IMR-90 (cell line): ENCODE measurements around the gene HDDC3. TPM values are rescaled to one million over a fixed set of nuclear protein-coding genes. Genes with fewer than 3 reads are reported as not detected.

Experiments used
- ATAC-seq: fragments of 200-7000 bp; cut with Tn5 transposase; 2 replicates; pipeline ENCODE4 v1.9.1; 2020; ENCODE audit warnings: low read depth, mild to moderate bottlenecking, moderate library complexity
- BruUV-seq: library from RNA; stranded (reverse); fragments of 400-500 nt; replicated peaks from 2 replicates; lab custom pipeline; 2021; lab: Mats Ljungman, UMichigan
- CTCF ChIA-PET: fragments of 300-600 bp; formaldehyde crosslinking; extraction: SDS; loops from one replicate; lab custom pipeline; 2021; ENCODE audit warnings: antibody characterized with exemption; lab: Yijun Ruan, JAX
- POLR2A ChIA-PET: fragments of 300-600 bp; sonication (Branson Sonifier 250); formaldehyde crosslinking; loops from one replicate; lab custom pipeline; 2022; ENCODE audit warnings: antibody characterized with exemption; ENCODE audit not compliant: unreplicated experiment; lab: Charles Lee
- DNase-seq: peaks from one replicate; pipeline ENCODE4 v3.0.0; 2013
- H2AFZ ChIP-seq: replicated peaks from 2 replicates; pipeline ENCODE3; 2013; ENCODE audit warnings: low read length, mild to moderate bottlenecking; ENCODE audit not compliant: poor library complexity
- H2AK5ac ChIP-seq: 2 replicates; pipeline ENCODE4 v1.6.1; 2013; ENCODE audit warnings: low read depth, low read length, inconsistent platforms
- H2AK9ac ChIP-seq: replicated peaks from 2 replicates; pipeline ENCODE3; 2013; ENCODE audit warnings: mild to moderate bottlenecking, low read depth, low read length, moderate library complexity; ENCODE audit not compliant: poor library complexity
- H2BK120ac ChIP-seq: 2 replicates; pipeline ENCODE4 v1.6.1; 2013; ENCODE audit warnings: low read depth, low read length, inconsistent platforms
- H2BK15ac ChIP-seq: 3 replicates; pipeline ENCODE4 v1.6.1; 2013; ENCODE audit warnings: low read depth, low read length, inconsistent platforms
- H2BK20ac ChIP-seq: 2 replicates; pipeline ENCODE4 v1.6.1; 2013; ENCODE audit warnings: low read depth, mild to moderate bottlenecking, inconsistent platforms, low read length, moderate library complexity
- H2BK5ac ChIP-seq: 2 replicates; pipeline ENCODE4 v1.6.1; 2013; ENCODE audit warnings: mild to moderate bottlenecking, low read depth, low read length, inconsistent platforms; ENCODE audit not compliant: poor library complexity, severe bottlenecking
- H3K14ac ChIP-seq: replicated peaks from 2 replicates; pipeline ENCODE4 v1.6.1; 2013; ENCODE audit warnings: low read depth, low read length, inconsistent platforms
- H3K18ac ChIP-seq: 2 replicates; pipeline ENCODE4 v1.6.1; 2013; ENCODE audit warnings: low read depth, low read length, control low read depth
- H3K23ac ChIP-seq: 2 replicates; pipeline ENCODE4 v1.6.1; 2013; ENCODE audit warnings: low read depth, low read length, inconsistent platforms
- H3K27ac ChIP-seq: 2 replicates; pipeline ENCODE4 v1.5.1; 2013; ENCODE audit warnings: mild to moderate bottlenecking, control low read depth, low read length; ENCODE audit not compliant: insufficient read depth
- H3K27me3 ChIP-seq: 2 replicates; pipeline ENCODE4 v1.6.1; 2013; ENCODE audit warnings: low read length; ENCODE audit not compliant: control insufficient read depth, insufficient read depth
- H3K36me3 ChIP-seq: 2 replicates; pipeline ENCODE4 v1.6.1; 2013; ENCODE audit warnings: low read length, mixed read lengths; ENCODE audit not compliant: control insufficient read depth, insufficient read depth
- H3K4ac ChIP-seq: 2 replicates; pipeline ENCODE4 v1.6.1; 2013; ENCODE audit warnings: low read depth, low read length, inconsistent platforms
- H3K4me1 ChIP-seq: 2 replicates; pipeline ENCODE4 v1.6.1; 2013; ENCODE audit warnings: low read length, mixed read lengths; ENCODE audit not compliant: control insufficient read depth, insufficient read depth
- H3K4me2 ChIP-seq: 2 replicates; pipeline ENCODE4 v1.6.1; 2013; ENCODE audit warnings: low read depth, mild to moderate bottlenecking, control low read depth, low read length, moderate library complexity
- H3K4me3 ChIP-seq: 2 replicates; pipeline ENCODE4 v1.5.1; 2013; ENCODE audit warnings: low read depth, mild to moderate bottlenecking, control low read depth, low read length, moderate library complexity; ENCODE audit not compliant: insufficient read depth
- H3K56ac ChIP-seq: 2 replicates; pipeline ENCODE4 v1.6.1; 2013; ENCODE audit warnings: low read length, inconsistent platforms; ENCODE audit not compliant: insufficient read depth; ENCODE audit errors: extremely low read depth
- H3K79me1 ChIP-seq, 2 experiments: 2 replicates each; pipeline ENCODE4 v1.6.1; 2013; ENCODE audit warnings: low read length in 2 of 2, inconsistent platforms in 1 of 2, low read depth in 1 of 2
- H3K9ac ChIP-seq: 2 replicates; pipeline ENCODE4 v1.6.1; 2013; ENCODE audit warnings: low read depth, low read length, control low read depth
- H3K9me1 ChIP-seq: 2 replicates; pipeline ENCODE4 v1.6.1; 2013; ENCODE audit warnings: low read length, inconsistent platforms; ENCODE audit not compliant: insufficient read depth
- H3K9me3 ChIP-seq: 2 replicates; pipeline ENCODE4 v1.6.1; 2013; ENCODE audit warnings: low read length; ENCODE audit not compliant: control insufficient read depth, insufficient read depth
- H4K20me1 ChIP-seq: 2 replicates; pipeline ENCODE4 v1.6.1; 2013; ENCODE audit warnings: low read length, inconsistent platforms; ENCODE audit not compliant: insufficient read depth
- H4K5ac ChIP-seq: 2 replicates; pipeline ENCODE4 v1.6.1; 2013; ENCODE audit warnings: mild to moderate bottlenecking, low read depth, low read length, control low read depth
- H4K8ac ChIP-seq, 2 experiments: 2 replicates each; pipeline ENCODE4 v1.6.1; 2013; ENCODE audit warnings: low read depth in 2 of 2, low read length in 2 of 2, control low read depth in 1 of 2, inconsistent platforms in 1 of 2
- H4K91ac ChIP-seq: 2 replicates; pipeline ENCODE4 v1.6.1; 2013; ENCODE audit warnings: low read depth, low read length, inconsistent platforms; ENCODE audit not compliant: insufficient read depth
- BHLHE40 ChIP-seq: fragments of 150-350 bp; IDR thresholded peaks from 2 replicates; pipeline ENCODE4 v1.6.1; 2016; ENCODE audit warnings: mild to moderate bottlenecking, low read depth, low read length
- CEBPB ChIP-seq: IDR thresholded peaks from 2 replicates; pipeline ENCODE4 v1.6.1; 2012; ENCODE audit warnings: low read depth, low read length, improper control_type of control experiment
- CHD1 ChIP-seq: IDR thresholded peaks from 2 replicates; pipeline ENCODE4 v1.6.1; 2012; ENCODE audit warnings: low read depth, low read length, improper control_type of control experiment
- CTCF ChIP-seq: conservative IDR thresholded peaks from 2 replicates; pipeline ENCODE4 v1.5.1; 2012; ENCODE audit warnings: mild to moderate bottlenecking, low read depth, low read length, improper control_type of control experiment
- ELK1 ChIP-seq: fragments of 150-350 bp; IDR thresholded peaks from 2 replicates; pipeline ENCODE4 v1.6.1; 2016; ENCODE audit warnings: low read depth, mild to moderate bottlenecking, low read length, moderate library complexity, borderline replicate concordance
- MAFK ChIP-seq: IDR thresholded peaks from 2 replicates; pipeline ENCODE4 v1.6.1; 2012; ENCODE audit warnings: low read depth, low read length, improper control_type of control experiment
- MXI1 ChIP-seq: IDR thresholded peaks from 2 replicates; pipeline ENCODE4 v1.6.1; 2012; ENCODE audit warnings: low read depth, mild to moderate bottlenecking, low read length, moderate library complexity, borderline replicate concordance
- POLR2A ChIP-seq: IDR thresholded peaks from 2 replicates; pipeline ENCODE4 v1.6.1; 2012; ENCODE audit warnings: mild to moderate bottlenecking, low read depth, low read length
- RAD21 ChIP-seq: IDR thresholded peaks from 2 replicates; pipeline ENCODE4 v1.6.1; 2012; ENCODE audit warnings: low read length, improper control_type of control experiment
- RCOR1 ChIP-seq: IDR thresholded peaks from 2 replicates; pipeline ENCODE4 v1.6.1; 2012; ENCODE audit warnings: mild to moderate bottlenecking, low read length, improper control_type of control experiment; ENCODE audit not compliant: insufficient replicate concordance
- RFX5 ChIP-seq: IDR thresholded peaks from 2 replicates; pipeline ENCODE4 v1.8.0; 2012; ENCODE audit warnings: low read depth, mild to moderate bottlenecking, low read length, moderate library complexity
- SMC3 ChIP-seq: fragments of 150-350 bp; IDR thresholded peaks from 2 replicates; pipeline ENCODE4 v1.6.1; 2016; ENCODE audit warnings: low read depth, mild to moderate bottlenecking, antibody characterized with exemption, low read length, moderate library complexity
- USF2 ChIP-seq: fragments of 150-350 bp; IDR thresholded peaks from 2 replicates; pipeline ENCODE4 v1.6.1; 2017; ENCODE audit warnings: mild to moderate bottlenecking, antibody characterized with exemption, low read length, low read depth
- WGBS, 2 experiments: methylation state at CpG; one replicate each; pipeline versions ENCODE4 v1.1.5 to v1.1.7; 2013; ENCODE audit warnings: missing lambda C conversion rate in 2 of 2; ENCODE audit not compliant: insufficient read length in 1 of 2; ENCODE audit errors: extremely low coverage in 2 of 2; 5-methylcytosine and 5-hydroxymethylcytosine counted together
- dilution Hi-C: fragments of 300-500 bp; cut with HindIII; formaldehyde crosslinking; loops from one replicate; pipeline ENCODE4 v1.14.3; 2018; ENCODE audit warnings: low sequenced_read_pairs; ENCODE audit not compliant: unreplicated experiment
- in situ Hi-C: fragments of 300-500 bp; cut with MboI; formaldehyde crosslinking; loops from 3 replicates; pipeline ENCODE4 v1.14.3; 2019; ENCODE audit warnings: low sequenced_read_pairs, inconsistent platforms, mixed read lengths
- intact Hi-C: fragments of 100-400 bp; cut with micrococcal nuclease; formaldehyde crosslinking; loops from 2 replicates; pipeline ENCODE4 v1.10.0; 2022
- polyA plus RNA-seq, 3 experiments: library from polyadenylated mRNA; depleted of rRNA; stranded (reverse); fragments of >200 nt; gene quantifications; 2 replicates each; pipeline ENCODE4 v1.2.3, GENCODE V29; 2012; ENCODE audit warnings: low replicate concordance in 1 of 3
- total RNA-seq: library from RNA; depleted of rRNA; stranded (reverse); fragments of >200 nt; gene quantifications from 2 replicates; pipeline ENCODE4 v1.2.3, GENCODE V29; 2012

The HDDC3 gene
- total and polyA plus RNA-seq, 2 of the 4 experiments (the other 2 are of a cell fraction), result 7.9 to 10.7 TPM

- no peaks in the 10 kb centered on the region for H3K9me3 ChIP-seq
- peak overlapping the region; percentile 60 for H2AK9ac ChIP-seq
- intact Hi-C loops (loop anchor here (1.0 to 2.0 kb wide), 4 partner anchors 38 to 315 kb away; partner anchors contain the start of gene PRC1), dilution Hi-C loops (no loop called here), in situ Hi-C loops (loop anchor here (10.0 kb wide), 1 partner anchor 318 kb away; no protein-coding TSS in a partner anchor)
- peaks cover 35% of the 10 kb centered on the region for H3K36me3 ChIP-seq
- H2BK15ac ChIP-seq, result no peak overlapping the region
- no peaks in the 10 kb centered on the region for H3K27me3 ChIP-seq
- H3K18ac ChIP-seq, result no peak overlapping the region
- H2AFZ ChIP-seq, result peak overlapping the region; percentile 90
- peak overlapping the region; percentile 51 for H3K9ac ChIP-seq
- peaks cover 6 to 27% of the 10 kb centered on the region in 2 experiments; a peak in 3 of 4 replicates for H3K79me1 ChIP-seq
- DNase-seq (peak; percentile 70), ATAC-seq (peak; percentile 46)
- peak overlapping the region; percentile 79; the same call in 1 of the 2 replicates for H3K23ac ChIP-seq
- H2BK20ac ChIP-seq, result no peak overlapping the region
- BruUV-seq, result no TSS peak
- peaks cover 6% of the 10 kb centered on the region for H3K4me1 ChIP-seq
- H4K8ac ChIP-seq, result peak overlapping the region; percentile 29 to 60; a peak in 3 of 4 replicates
- no peak overlapping the region; the same call in 1 of the 2 replicates for H3K27ac ChIP-seq
- no peaks in the 10 kb centered on the region; the same call in 1 of the 2 replicates for H4K20me1 ChIP-seq
- 11% methylated on average over 30 of the region's 56 CpGs; no CpG with 5 or more reads in 1 of the 2 experiments for WGBS, 2 experiments
- H2AK5ac ChIP-seq, result peak overlapping the region; percentile 33; the same call in 1 of the 2 replicates
- H3K14ac ChIP-seq, result no peak overlapping the region
- no peak overlapping the region for H3K56ac ChIP-seq
- H4K91ac ChIP-seq, result peak overlapping the region; percentile 36; the same call in 1 of the 2 replicates
- no peak overlapping the region for H2BK5ac ChIP-seq
- H3K4me2 ChIP-seq, result peak overlapping the region; percentile 72
- ChIA-PET CTCF (interaction anchor here (0.6 to 2.6 kb wide), 14 partner anchors 10 to 604 kb away, joined by 3 to 10 read pairs (median 5); partner anchors contain the start of gene UNC45A), POLR2A (interaction anchor here (0.6 kb wide), 1 partner anchor 25 kb away, joined by 4 read pairs; no protein-coding TSS in a partner anchor)
- no peaks in the 10 kb centered on the region for H3K9me1 ChIP-seq
- peak overlapping the region; percentile 41 for H3K4ac ChIP-seq
- H3K4me3 ChIP-seq, result peak overlapping the region; percentile 64
- H2BK120ac ChIP-seq, result no peak overlapping the region
- no peak overlapping the region for H4K5ac ChIP-seq
- TF ChIP-seq CTCF, result peak; percentile 92
- TF ChIP-seq RAD21, result peak; percentile 61
- no peak for TF ChIP-seq MAFK
- TF ChIP-seq CEBPB, result no peak
- TF ChIP-seq ELK1, result no peak
- TF ChIP-seq CHD1, result no peak
- TF ChIP-seq SMC3, result peak; percentile 79
- TF ChIP-seq USF2, result no peak
- TF ChIP-seq RCOR1, result no peak
- no peak for TF ChIP-seq BHLHE40
- peak; percentile 46; the same call in 1 of the 2 replicates for TF ChIP-seq POLR2A
- TF ChIP-seq MXI1, result peak; percentile 43; the same call in 1 of the 2 replicates
- TF ChIP-seq RFX5, result no peak
Measured at GRCh38 chr15:90956274-90957030, 24.1 kb upstream of the HDDC3 start.
